22Rv1 (cell line): ENCODE measurements around the gene TRIM17.

Source experiments
- CTCF ChIP-seq: fragments of 450-650 bp; IDR thresholded peaks from 2 replicates; pipeline ENCODE4 v1.5.1; 2017; ENCODE audit warnings: mild to moderate bottlenecking
- ZFX ChIP-seq: fragments of 450-650 bp; IDR thresholded peaks from 2 replicates; pipeline ENCODE4 v1.6.1; 2017; ENCODE audit warnings: antibody characterized with exemption, borderline replicate concordance

GRCh38 chr1:228358764-228359612 lies 57.7 kb downstream of the TRIM17 start:
- TF ChIP-seq CTCF (no peak), ZFX (no peak)
